ENCODE data around the gene MUC15.

DNA sequence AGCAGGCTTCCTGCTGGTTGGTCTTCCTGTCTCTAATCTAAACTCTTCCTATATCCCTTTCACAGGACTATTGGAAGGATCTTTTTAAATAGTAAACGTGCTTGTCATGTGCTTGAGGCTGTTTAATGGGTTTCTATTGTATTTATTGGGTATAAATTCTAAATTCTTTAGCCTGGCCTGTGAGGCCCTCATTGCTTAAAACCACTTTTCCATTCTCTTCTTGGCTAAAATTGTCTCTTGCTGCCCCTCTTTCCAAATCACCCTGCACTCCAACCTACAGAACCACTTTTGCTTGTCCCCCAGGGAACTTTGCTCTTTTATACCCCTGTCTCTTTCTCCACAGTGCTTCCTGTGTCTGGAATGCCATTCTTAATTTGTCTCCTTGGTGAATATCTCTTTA lies 46.4 kb upstream of the MUC15 start:
- TF ChIP-seq, protein P1, sequence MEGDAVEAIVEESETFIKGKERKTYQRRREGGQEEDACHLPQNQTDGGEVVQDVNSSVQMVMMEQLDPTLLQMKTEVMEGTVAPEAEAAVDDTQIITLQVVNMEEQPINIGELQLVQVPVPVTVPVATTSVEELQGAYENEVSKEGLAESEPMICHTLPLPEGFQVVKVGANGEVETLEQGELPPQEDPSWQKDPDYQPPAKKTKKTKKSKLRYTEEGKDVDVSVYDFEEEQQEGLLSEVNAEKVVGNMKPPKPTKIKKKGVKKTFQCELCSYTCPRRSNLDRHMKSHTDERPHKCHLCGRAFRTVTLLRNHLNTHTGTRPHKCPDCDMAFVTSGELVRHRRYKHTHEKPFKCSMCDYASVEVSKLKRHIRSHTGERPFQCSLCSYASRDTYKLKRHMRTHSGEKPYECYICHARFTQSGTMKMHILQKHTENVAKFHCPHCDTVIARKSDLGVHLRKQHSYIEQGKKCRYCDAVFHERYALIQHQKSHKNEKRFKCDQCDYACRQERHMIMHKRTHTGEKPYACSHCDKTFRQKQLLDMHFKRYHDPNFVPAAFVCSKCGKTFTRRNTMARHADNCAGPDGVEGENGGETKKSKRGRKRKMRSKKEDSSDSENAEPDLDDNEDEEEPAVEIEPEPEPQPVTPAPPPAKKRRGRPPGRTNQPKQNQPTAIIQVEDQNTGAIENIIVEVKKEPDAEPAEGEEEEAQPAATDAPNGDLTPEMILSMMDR (IDR thresholded peaks at IDR 0.05) = no peak
- no peak for TF ChIP-seq EZH2 (IDR thresholded peaks at IDR 0.05; ENCODE audit: borderline replicate concordance, insufficient read depth, low read depth, low read length, poor library complexity, severe bottlenecking)

Data from B cell (primary cell).